ENCODE measurements around the gene MAP2K7.

MAP2K7 gene

DNA sequence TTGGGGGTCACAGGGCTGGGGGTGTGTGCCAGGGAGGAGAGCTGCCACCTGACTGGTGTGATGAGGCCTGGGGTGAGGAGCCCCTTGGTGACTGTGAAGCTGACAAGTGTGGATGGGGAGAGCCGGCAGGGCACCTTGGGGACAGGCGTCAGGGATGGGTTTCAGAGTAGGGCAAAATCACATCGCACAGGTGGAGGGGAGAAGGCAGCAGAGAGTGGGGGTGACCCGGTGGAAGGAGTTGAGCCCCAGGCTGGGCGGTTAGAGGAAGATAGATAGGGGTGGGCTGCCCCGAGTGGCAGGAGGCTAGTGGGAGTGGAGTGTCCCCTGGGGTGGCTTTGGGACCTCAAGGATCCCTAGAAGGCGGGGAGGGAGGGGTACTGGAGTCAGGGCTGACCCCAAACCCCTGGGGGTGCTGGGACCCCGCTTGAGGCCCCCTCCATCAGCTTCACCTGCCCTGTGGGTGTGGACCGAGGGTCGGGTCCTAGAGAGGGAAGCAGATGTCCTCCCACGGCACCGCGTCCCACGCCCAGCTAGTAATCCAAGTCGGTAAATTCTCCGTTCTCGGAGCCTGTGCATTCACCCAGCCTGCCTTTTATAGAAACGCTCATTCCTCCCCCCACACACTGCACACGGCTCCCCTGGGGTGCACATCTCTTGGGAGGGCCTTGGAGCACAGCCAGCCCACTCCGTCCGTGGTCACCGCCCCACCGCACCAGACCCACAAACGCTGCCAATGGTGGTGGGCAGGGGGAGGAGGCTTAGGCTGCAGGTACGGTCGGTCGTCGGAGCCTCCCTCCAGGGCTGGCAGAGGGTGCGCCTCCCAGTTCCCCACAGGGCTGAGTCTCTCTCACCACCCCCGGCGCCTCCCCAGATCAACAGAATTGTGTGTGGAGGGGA lies 19.9 kb downstream of the MAP2K7 start:
- no peak overlapping the region for H3K4me3 ChIP-seq (ENCODE audit: low read depth, low read length)
- TF ChIP-seq, protein P1, sequence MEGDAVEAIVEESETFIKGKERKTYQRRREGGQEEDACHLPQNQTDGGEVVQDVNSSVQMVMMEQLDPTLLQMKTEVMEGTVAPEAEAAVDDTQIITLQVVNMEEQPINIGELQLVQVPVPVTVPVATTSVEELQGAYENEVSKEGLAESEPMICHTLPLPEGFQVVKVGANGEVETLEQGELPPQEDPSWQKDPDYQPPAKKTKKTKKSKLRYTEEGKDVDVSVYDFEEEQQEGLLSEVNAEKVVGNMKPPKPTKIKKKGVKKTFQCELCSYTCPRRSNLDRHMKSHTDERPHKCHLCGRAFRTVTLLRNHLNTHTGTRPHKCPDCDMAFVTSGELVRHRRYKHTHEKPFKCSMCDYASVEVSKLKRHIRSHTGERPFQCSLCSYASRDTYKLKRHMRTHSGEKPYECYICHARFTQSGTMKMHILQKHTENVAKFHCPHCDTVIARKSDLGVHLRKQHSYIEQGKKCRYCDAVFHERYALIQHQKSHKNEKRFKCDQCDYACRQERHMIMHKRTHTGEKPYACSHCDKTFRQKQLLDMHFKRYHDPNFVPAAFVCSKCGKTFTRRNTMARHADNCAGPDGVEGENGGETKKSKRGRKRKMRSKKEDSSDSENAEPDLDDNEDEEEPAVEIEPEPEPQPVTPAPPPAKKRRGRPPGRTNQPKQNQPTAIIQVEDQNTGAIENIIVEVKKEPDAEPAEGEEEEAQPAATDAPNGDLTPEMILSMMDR (IDR thresholded peaks at IDR 0.05; ENCODE audit: low read depth, low read length) = no peak

DNA sequence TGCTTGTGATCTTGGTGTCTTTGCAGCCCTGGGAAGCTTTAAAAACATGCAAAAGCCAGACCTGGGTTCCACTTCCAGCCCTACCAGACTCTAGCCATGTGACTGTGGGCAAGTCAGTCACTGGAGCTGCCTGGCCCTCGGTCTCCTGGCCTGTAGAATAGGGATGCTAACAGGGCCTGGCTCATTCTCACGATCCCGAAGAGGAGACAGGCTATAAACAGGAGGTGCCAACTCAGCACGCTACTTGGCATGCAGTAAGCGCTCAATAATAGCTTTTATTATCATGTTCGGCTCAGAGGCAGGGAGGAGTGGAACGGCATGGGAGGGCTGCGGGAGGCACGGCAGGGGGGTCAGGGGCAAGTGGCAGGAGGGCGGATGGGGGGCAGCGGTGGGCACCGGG lies 20.6 kb downstream of the MAP2K7 start:
- TF ChIP-seq, protein P1 (IDR thresholded peaks at IDR 0.05; ENCODE audit: low read depth, low read length) = no peak
- H3K4me3 ChIP-seq (ENCODE audit: low read depth, low read length) = no peak overlapping the region

DNA sequence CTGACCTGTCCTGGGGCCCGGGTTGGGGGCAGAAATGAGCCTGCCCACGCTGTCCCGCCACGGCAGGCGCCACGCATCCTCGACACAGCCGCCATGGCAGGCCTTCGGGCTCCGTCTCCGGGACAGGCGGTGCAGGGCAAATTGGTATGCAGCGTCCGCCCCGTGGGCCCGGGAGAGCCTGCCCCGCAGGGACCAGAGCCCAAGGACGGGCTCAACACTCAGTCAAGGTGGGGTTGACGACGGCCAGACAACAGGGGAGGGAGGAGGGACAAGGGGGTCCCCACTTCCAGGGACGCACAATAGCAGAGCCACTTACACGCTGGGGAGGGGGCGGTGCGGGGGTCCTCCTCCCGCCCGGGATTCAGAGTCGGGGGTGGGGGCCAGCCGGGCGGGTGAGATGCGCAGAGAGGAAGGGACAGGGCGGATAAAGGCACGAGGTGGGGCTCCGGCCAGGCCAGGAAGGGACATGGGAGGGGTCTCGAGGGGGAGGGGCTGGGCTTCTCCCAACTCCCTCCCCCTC lies 21.0 kb downstream of the MAP2K7 start:
- TF ChIP-seq, protein P1 (IDR thresholded peaks at IDR 0.05; ENCODE audit: low read depth, low read length) = no peak
- H3K4me3 ChIP-seq (ENCODE audit: low read depth, low read length) = no peak overlapping the region; the same call in 1 of the 2 replicates

DNA sequence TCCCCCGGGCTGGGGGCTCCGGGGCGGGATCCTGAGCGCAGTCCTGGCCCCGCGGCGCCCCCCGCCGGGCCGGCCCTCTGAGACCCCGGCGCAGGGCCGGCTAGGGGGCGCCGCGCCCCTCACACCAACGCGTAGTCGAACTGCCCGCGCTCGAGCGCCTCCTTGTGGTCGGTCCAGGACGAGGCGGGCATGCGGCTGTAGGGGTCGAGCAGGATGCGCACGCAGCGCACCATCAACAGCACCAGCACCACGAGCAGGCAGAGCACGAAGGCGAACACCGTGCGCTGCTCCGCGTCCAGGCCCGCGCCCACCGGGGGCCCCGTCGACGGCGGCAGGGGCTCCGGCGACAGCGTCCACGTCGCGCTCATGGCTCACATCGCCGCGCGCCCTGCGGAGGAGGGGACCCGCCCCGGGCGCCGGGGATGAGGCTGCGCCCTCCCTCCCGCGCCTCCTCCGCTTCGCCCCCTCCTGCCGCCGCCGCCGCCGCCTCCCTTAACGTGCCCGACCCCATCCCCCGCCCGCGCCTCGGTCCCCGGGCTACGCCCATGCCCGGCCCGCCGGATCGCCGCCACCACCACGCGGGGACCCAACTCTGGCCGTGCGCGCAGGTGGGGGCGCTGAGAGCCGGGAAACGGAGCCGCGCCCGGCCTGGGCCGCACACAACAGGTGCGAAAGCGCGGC lies 21.6 kb downstream of the MAP2K7 start:
- TF ChIP-seq, protein P1 (IDR thresholded peaks at IDR 0.05; ENCODE audit: low read depth, low read length) = peak; percentile 76
- peak overlapping the region; percentile 46 for H3K4me3 ChIP-seq (ENCODE audit: low read depth, low read length)

DNA sequence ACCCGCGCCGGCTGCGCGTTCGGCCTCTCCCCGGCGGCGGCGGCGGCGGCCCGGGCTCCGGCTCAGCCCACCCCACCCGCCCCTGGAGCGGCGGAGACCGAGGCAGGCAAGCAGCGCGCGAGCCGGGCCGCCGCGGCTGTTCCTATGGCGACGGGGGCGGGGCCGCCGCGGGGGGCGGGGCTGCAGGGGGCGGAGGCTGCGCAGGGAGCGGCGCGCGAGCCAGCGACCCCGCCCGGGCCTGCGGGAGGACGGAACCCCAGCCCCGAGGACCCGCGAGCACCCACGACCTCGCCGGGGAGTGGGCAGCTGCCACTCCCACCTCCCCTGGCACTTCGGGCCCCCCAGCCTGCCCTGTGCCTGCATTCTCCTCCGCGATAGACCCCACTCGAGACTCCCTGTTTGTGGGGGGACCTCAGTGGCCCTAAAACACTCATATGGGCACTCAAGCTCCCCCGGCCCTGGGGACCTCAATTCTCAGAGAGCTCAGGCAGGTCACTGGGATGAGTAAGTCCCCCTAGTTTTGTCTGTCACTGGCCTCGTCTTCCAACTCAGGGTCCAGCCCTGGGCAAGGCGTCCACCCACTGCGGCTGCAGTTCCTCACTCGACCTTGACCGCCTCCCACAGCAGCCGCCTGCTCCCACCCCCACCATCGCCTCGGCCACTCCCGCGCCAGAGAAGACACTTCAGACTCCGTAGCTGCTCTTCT lies 22.5 kb downstream of the MAP2K7 start, which contains the start of gene CTXN1:
TSS of gene CTXN1 (minus strand) at position 115 of the 706 bp plus-strand sequence. CDS start 597 bp downstream, outside the sequence.
- H3K4me3 ChIP-seq (ENCODE audit: low read depth, low read length) = peak within 1 kb of the TSS; percentile 52
- TF ChIP-seq, protein P1 (IDR thresholded peaks at IDR 0.05; ENCODE audit: low read depth, low read length) = 0 out of 2 replicates have a peak, but pooled peaks have one; percentile 5

DNA sequence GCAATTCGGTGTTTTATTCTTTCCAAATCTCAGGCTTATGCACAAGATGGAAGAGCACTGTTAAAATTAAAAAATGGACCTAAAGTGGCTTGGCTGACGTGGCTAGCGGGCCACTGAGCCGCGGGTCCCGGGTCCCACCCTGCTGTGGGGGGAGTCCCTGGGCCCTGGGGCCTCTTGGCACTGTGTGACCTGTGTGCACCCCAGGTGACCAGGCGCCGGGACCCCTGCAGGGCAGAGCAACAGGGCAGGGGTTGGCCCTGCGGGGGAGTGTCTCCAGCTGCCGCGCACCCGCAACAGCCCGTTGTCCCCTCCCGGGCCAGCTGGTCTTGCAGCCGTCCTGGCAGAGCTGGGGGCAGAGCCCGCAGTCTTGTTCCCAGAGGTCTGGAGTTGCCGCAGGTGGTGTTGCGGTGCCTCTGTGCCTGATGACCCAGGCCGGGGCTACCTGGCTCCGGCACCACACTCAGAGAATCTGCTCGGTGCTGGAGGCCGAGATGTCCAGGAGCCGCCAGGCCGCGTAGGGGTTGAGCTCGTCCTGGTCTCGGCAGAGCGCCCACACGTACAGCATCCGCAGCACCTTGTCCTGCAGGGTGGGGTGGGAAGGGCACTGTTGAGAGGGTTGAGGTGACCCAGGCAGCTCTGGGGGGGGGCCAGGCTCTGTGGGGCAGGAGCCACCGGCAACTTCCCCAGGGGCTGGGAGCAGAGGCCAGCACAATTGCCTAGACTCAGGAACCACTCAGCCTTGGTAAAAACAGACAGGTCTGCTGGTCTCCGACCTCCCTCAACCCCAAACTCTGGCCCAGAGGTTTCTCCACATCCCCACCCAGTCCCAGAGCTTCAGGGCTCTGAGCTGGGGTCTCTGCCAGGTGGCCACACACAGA lies 23.3 kb downstream of the MAP2K7 start:
- TF ChIP-seq, protein P1 (IDR thresholded peaks at IDR 0.05; ENCODE audit: low read depth, low read length) = no peak
- no peak overlapping the region for H3K4me3 ChIP-seq (ENCODE audit: low read depth, low read length)
